Hematopoietic multipotent progenitor cell treated with erythropoietin and hydrocortisone succinate and interleukin-3 and kit ligand, for 4 days (in vitro differentiated cells): ENCODE results near the gene TAS1R3.
"Not testable (repeated sequence)": the region's sequence is repeated elsewhere in the genome, so short reads cannot be mapped to it uniquely, and the experiment has no call there.

Experiments used
- DNase-seq: peaks from one replicate; pipeline ENCODE4 v3.0.0-alpha.2; 2015

TAS1R3 gene

GRCh38 chr1:1309251-1310108 is 21.6 kb upstream of the TAS1R3 start:
- peak; percentile 50 for DNase-seq

GRCh38 chr1:1310109-1310385 is 21.0 kb upstream of the TAS1R3 start:
- no peak for DNase-seq

- no peak for DNase-seq
Observed at GRCh38 chr1:1310476-1311053, 20.5 kb upstream of the TAS1R3 start.

DNA sequence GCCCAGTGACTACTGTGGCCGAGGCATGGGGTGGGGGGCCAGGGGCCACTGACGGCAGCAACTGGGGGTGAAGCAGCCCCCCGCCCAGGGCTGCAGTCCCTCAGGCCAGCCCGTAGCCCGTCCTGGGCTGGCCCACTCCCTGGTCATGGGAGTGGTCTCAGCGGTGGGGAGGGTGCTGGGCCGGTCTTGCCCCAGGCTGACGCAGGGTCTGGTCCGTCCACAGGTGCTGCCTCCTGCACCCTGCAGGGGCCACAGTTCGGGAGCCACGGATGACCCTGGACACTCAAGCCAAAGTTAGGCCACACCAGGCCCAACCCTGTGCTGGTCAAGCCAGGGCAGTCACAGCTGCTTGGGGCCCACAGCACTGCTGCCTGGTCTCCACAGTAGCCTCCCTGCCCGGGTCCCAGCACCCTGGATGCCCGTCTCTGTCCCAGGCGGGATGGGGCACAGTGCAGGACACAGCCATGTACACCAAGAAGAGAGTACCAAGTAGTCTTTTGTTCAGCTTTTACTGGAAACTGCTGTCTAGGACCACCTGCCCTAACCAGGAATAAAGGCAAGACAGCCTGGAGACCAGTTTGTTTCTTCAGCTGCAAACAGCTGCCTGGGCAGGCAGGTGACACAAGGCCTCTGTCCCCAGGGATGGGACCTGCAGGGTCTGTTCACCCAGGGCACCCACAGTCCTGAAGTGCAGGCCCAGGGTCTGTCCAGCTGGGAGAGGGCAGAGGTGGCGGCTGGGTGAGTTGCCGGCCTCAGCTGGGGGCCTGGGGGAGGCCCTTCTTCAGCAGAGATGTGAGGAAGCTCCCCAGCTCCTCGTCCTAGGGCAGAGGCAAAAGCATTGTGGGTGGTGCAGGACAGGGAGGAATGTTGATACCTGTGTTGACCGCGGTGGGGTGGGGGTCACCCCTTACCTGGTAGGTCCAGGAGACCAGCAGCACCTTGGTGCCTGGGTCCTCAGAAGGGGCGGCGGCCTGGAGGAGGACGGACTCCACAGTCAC is 19.7 kb upstream of the TAS1R3 start:
- no peak for DNase-seq

DNA sequence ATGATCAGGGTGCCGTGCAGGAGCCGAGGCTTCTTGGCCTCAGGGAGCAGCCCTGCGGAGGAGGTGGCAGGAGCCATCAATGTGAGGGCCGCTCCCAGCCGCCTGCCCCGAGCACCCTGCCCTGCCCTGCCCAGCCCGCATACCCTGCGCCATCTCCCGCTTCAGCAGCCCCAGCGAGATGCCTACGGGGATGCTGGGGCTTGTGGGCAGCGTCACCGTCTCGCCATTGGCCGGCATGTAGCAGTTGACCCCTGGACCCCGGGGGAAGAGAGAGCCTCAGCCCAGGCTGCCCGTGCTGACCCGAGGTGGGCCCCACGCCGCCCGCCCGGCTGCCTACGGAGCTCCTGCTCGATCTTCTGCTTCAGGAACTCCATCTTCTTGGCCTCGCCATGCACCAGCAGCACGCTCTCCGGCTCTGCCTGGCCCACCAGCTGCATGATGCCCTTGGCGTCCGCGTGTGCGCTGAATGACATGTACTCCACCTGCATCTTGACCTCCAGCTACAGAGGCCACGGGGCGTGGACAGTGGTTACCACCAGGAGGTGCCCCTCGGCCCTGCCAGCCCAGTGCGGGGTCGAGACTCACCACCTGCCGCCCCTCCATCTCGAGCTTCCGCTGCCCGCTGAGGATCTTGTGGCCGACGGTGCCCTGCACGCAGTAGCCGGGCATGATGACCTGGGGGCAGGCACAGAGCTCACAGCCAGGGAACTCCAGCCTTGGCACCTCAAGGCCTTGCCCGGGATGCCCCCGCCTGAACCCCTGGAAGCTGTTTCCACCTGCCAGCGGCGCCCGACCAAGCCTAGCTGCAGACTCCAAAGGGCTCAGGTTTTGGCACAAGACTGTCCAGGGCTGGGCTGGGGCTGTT is 18.4 kb upstream of the TAS1R3 start:
- no peak for DNase-seq

GRCh38 chr1:1313500-1314236 is 17.4 kb upstream of the TAS1R3 start:
- DNase-seq = no peak

- DNase-seq = no peak
Observed at GRCh38 chr1:1314237-1314586, 16.9 kb upstream of the TAS1R3 start.

- DNase-seq = no peak
Observed at GRCh38 chr1:1314678-1315335, 16.3 kb upstream of the TAS1R3 start.

DNA sequence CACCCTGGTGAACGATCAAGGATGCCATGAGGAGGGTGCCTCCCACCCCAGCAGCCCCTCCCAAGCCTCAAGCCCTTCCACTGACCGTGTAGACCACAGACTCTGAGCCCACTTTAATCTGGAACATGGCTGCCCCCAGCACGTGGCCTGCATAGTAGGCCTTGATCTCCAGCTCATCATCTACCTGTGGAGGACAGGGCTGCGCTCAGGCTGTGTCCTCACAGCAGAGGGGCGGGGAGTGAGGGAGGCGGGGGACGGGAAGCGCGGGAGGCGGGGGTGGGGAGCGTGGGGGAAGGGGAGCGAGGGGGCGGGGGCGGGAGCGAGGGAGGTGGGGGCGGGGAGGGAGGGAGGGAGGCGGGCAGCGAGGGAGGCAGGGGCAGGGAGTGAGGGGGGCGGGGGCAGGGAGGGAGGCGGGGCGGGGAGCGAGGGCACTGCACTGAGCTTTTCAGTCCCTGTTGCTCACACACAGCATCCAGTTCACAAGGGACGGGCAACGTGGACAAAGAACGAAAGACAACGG is 15.6 kb upstream of the TAS1R3 start:
- DNase-seq = no peak

- DNase-seq = not testable (repeated sequence)
Observed at GRCh38 chr1:1316199-1316598, 14.9 kb upstream of the TAS1R3 start.

- no peak for DNase-seq
Observed at GRCh38 chr1:1317420-1317819, 13.7 kb upstream of the TAS1R3 start.

DNA sequence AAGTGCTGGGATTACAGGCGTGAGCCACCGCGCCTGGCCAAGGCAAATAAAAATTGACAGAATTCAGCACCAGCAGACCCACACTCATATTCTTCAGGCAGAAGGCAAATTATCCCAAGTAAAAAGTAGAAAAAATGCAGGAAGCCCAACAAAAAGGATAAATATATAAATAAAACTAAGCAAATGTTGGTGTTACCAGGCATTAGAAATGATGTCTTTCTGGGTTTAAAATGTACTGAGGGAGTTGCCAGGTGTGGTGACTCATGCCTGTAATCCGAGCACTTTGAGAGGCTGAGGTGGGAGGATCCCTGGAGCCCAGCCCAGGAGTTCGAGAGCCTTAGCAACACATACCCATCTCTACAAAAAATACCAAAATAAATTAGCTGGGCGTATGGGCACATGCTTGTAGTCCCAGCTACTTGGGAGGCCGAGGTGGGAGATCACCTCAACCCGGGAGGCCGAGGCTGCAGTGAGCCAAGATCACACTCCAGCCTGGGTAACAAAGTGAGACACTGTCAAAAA is 12.9 kb upstream of the TAS1R3 start:
- no peak for DNase-seq

GRCh38 chr1:1318777-1319645 is 12.1 kb upstream of the TAS1R3 start:
- DNase-seq = no peak

DNA sequence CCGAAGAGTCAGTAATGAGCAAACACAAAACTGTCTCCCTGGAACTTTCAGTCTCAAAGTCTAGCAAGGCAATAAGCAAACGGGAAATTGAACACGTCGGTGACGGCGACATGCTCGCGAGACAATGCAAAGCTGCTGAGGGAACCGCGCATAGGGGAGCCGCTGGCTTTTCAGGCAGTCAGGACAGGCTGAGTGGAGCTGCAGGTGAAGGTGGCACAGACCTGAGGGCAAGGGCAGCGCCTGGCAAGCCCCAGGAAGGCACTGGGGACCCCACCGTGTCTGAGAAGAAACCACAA is 11.5 kb upstream of the TAS1R3 start:
- DNase-seq = no peak

DNA sequence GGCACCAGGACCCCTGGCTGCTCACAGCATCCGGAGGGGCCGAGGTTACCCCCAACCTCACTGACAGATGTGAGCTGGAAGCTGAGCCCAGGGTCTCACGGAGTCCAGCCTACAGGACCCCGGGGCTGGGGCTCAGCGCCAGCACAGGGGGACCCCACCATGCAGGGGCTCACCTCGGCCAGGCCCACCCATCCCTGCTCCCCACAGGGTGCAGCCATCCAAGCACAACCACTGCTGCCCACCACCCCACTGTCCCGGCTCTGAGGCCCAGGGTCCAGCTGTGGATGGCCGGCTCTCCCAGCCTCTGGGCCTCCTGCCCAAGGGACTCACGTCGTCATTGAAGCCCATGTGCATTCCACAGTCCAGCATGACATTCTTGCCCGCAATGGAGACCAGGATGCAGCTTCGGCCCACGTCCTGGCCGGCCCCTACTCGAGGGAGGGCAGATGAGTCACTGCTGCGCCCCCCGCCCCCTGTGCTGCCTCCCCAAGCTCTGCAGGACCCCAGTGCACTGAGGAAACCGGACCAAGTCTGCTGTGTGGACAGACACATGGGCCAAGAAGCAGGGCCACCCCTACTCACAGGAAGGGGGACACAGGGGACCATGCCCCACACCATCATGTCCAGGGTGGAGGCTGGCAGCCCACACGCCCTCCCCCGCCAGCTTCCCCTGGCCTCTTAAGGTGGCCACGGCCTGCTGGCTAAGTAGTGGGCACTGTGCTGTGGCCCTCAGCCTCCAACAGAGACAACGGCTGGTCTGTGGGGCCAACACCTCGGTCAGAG is 10.2 kb upstream of the TAS1R3 start:
- no peak for DNase-seq

- no peak for DNase-seq
Observed at GRCh38 chr1:1321477-1321876, 9.6 kb upstream of the TAS1R3 start.

- DNase-seq = no peak
Observed at GRCh38 chr1:1322418-1322817, 8.7 kb upstream of the TAS1R3 start.

DNA sequence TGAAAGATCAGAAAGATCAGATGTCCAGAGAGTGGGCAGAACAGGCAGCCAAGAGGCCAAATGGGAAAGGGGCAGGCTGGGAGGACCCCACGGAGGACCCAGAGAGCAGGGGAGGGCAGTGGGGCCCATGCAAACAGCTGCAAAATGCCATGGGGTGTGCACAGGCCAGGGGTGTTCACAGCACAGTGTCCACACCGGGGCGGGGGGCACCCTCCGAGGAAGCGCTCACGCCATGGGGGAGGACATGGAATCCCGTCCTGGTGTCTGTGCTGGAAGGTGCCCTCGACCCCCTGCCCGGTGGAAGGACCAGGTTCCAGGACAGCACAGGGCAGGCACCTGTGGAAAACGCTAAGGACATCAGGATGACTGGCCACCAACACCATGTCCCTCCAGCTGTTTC is 8.1 kb upstream of the TAS1R3 start:
- no peak for DNase-seq

- no peak for DNase-seq
Observed at GRCh38 chr1:1324084-1324523, 7.0 kb upstream of the TAS1R3 start.
